ENCODE measurements around the gene WNT7A. TPM values are rescaled to one million over a fixed set of nuclear protein-coding genes. Genes with fewer than 3 reads are reported as not detected.

Gene WNT7A
- total and polyA plus RNA-seq, 4 donors: 1.7 to 4.8 (median 2.0) TPM

DNA sequence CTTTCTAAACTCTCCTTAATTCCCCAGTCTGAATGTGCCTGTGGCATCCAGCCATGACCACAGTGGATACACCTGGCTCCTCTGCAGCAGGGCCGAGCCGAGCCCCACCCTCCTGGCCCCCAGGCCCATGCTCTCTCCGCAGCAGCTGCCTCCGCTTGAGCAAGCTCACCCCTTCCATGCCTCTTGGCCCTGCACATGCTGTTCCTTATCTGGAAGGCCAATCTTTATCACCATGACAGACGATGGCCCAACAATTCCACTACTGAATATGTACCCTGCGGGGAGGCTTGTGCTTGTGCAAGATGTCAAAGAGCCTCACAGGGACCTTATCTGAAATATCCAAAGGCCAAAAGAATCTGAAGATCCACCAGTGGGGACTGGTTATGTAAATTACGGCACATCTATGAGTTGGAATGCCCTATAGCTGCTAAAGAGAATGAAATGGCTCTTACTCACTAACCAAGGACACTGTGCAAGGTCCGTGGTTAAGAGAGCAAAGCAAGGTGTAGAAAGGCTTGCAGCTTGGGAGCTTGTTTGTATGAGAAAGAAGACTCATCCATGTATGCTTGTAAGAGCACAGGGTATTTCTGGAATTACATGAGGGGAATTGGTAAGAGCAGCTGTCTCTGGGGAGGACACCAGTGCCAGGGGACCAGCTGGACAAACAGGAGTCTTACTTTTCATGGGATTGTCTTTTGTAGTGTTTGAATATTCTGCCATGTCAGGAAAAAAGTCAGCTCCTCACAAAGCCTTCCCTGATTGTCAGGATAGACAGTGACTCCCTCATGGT lies 55.2 kb downstream of the WNT7A start:
- H3K27ac ChIP-seq (ENCODE audit: low read depth in 1 of 2, low read length in 1 of 2): no peak overlapping the region
- H3K9me3 ChIP-seq (ENCODE audit: control insufficient read depth in 4 of 4, insufficient read depth in 3 of 4, low read length in 3 of 4): peaks cover 0 to 15% (median 0%) of the 10 kb centered on the region in 4 donors
- H3K27me3 ChIP-seq (ENCODE audit: control insufficient read depth in 3 of 3, insufficient read depth in 3 of 3, low read length in 2 of 3): no peaks in the 10 kb centered on the region
- DNase-seq (no peak), ATAC-seq (ENCODE audit: insufficient read depth, low FRiP score) (no peak)
- no peak overlapping the region for H3K4me3 ChIP-seq
- WGBS, 2 donors: 77 to 92% methylated on average over 8 of the region's 8 CpGs
- H3K4me1 ChIP-seq (ENCODE audit: control insufficient read depth in 5 of 5, insufficient read depth in 5 of 5, low read length in 5 of 5): no peaks in the 10 kb centered on the region
- no peak overlapping the region for H3K9ac ChIP-seq (ENCODE audit: insufficient read depth in 1 of 2, low read length in 2 of 2)
- TF ChIP-seq, protein P1, sequence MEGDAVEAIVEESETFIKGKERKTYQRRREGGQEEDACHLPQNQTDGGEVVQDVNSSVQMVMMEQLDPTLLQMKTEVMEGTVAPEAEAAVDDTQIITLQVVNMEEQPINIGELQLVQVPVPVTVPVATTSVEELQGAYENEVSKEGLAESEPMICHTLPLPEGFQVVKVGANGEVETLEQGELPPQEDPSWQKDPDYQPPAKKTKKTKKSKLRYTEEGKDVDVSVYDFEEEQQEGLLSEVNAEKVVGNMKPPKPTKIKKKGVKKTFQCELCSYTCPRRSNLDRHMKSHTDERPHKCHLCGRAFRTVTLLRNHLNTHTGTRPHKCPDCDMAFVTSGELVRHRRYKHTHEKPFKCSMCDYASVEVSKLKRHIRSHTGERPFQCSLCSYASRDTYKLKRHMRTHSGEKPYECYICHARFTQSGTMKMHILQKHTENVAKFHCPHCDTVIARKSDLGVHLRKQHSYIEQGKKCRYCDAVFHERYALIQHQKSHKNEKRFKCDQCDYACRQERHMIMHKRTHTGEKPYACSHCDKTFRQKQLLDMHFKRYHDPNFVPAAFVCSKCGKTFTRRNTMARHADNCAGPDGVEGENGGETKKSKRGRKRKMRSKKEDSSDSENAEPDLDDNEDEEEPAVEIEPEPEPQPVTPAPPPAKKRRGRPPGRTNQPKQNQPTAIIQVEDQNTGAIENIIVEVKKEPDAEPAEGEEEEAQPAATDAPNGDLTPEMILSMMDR (IDR thresholded peaks at IDR 0.05; ENCODE audit: control extremely low read depth, extremely low read depth): no peak
- no peaks in the 10 kb centered on the region for H3K36me3 ChIP-seq (ENCODE audit: control insufficient read depth in 4 of 4, insufficient read depth in 4 of 4, low read length in 4 of 4)

DNA sequence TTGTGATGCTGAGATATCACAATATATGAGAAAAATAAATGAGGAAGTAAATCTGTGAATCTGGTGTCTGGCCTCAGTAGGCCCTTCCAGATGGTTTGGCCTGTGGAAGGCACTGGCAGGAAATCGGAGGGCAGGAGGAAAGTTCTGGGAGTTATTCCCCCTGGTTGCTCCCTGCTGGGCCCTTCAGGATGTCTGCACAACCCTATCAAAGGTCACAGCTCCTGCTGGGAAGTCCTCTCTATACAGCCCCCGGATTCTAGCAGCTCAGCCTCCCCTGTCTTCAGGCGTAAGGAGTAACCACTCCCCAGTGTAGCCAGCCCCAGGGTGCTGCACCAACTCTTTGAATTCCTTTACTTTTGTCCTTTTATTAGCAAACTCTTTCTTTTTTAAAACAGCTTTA lies 56.2 kb downstream of the WNT7A start:
- DNase-seq: no peak

DNA sequence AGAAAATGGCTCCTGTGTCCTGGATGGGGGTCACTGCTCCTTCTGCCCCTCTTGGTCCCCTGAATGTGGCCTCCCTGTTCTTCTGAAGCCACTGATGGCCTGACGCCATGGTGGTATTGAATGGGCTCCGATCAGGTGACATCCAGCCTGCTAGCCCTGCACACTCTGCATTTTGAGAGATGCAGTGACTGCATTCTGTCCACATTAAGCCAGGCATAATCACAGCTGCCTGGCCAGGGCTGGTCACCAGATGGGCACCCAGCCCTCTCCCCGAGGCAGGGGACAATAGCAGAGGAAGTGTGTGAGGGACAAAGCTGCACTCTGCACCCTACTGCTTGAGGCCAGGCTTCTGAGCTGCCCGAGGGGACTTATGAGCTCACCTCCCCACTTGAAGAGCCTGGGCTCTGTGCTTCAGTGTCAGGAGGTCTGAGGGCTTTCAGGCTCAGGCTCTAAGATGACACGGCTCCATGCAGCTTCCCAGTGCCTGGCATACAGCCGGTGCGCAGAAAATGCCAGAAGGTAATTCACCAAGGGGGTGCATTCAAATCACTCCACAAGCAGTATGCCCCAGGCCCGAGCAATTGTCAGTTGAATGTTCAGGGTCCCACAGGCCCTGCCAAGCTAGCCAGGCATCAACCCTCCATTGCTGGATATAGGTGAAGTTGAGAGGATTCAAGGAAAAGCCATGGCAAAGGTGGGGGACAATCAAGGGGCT lies 56.8 kb downstream of the WNT7A start:
- H3K36me3 ChIP-seq (ENCODE audit: control insufficient read depth in 4 of 4, insufficient read depth in 4 of 4, low read length in 4 of 4): no peaks in the 10 kb centered on the region
- no peak overlapping the region for H3K27ac ChIP-seq (ENCODE audit: low read depth in 1 of 2, low read length in 1 of 2)
- H3K4me3 ChIP-seq: no peak overlapping the region
- TF ChIP-seq, protein P1 (IDR thresholded peaks at IDR 0.05; ENCODE audit: control extremely low read depth, extremely low read depth): no peak
- H3K4me1 ChIP-seq (ENCODE audit: control insufficient read depth in 5 of 5, insufficient read depth in 5 of 5, low read length in 5 of 5): no peaks in the 10 kb centered on the region
- no peaks in the 10 kb centered on the region for H3K27me3 ChIP-seq (ENCODE audit: control insufficient read depth in 3 of 3, insufficient read depth in 3 of 3, low read length in 2 of 3)
- 86% methylated on average over 8 of the region's 8 CpGs for WGBS, 2 donors
- H3K9me3 ChIP-seq (ENCODE audit: control insufficient read depth in 4 of 4, insufficient read depth in 3 of 4, low read length in 3 of 4): peaks cover 0 to 23% (median 0%) of the 10 kb centered on the region in 4 donors
- no peak for ATAC-seq (ENCODE audit: insufficient read depth, low FRiP score)
- H3K9ac ChIP-seq (ENCODE audit: insufficient read depth in 1 of 2, low read length in 2 of 2): no peak overlapping the region
- no peak for DNase-seq

More for the DNA sequence above, 56.2 kb downstream of the WNT7A start:
- 83 to 92% methylated on average over 3 of the region's 3 CpGs for WGBS, 2 donors
- Histone ChIP-seq H3K4me3 (no peak overlapping the region), H3K9ac (ENCODE audit: insufficient read depth in 1 of 2, low read length in 2 of 2) (no peak overlapping the region), H3K9me3 (ENCODE audit: control insufficient read depth in 4 of 4, insufficient read depth in 3 of 4, low read length in 3 of 4) (peaks cover 0 to 21% (median 0%) of the 10 kb centered on the region in 4 donors), H3K27ac (ENCODE audit: low read depth in 1 of 2, low read length in 1 of 2) (no peak overlapping the region), H3K4me1 (ENCODE audit: control insufficient read depth in 5 of 5, insufficient read depth in 5 of 5, low read length in 5 of 5) (no peaks in the 10 kb centered on the region), H3K36me3 (ENCODE audit: control insufficient read depth in 4 of 4, insufficient read depth in 4 of 4, low read length in 4 of 4) (no peaks in the 10 kb centered on the region), H3K27me3 (ENCODE audit: control insufficient read depth in 3 of 3, insufficient read depth in 3 of 3, low read length in 2 of 3) (no peaks in the 10 kb centered on the region)
- ATAC-seq (ENCODE audit: insufficient read depth, low FRiP score): no peak
- TF ChIP-seq, protein P1 (IDR thresholded peaks at IDR 0.05; ENCODE audit: control extremely low read depth, extremely low read depth): no peak
